ENCODE measurements around the gene IMMP2L.
"Not testable (repeated sequence)": the region's sequence is repeated elsewhere in the genome, so short reads cannot be mapped to it uniquely, and the experiment has no call there.

Gene IMMP2L

DNA sequence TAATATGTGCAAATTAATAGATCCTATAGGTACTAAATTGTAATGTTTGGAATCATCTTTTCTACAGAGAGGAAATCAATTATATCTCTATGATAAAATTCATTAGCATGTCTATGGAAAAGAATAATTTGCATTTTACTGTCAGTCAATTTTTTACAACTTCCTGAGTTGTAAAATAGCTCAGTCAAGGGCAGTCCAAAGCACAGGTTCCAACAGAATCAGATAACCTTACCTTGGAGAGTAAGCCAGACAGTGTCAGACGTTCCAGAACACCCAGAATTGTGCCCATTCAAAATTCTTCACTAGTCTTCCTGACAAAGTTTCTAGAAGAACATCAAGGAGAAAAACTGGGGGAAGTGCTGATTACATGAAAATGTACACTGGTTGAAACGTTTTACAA lies 31.1 kb upstream of the IMMP2L start:
- no peak for TF ChIP-seq CTCF (IDR thresholded peaks at IDR 0.05; ENCODE audit: borderline replicate concordance, insufficient read depth, low read depth, low read length)
- no peak overlapping the region for H3K4me3 ChIP-seq (ENCODE audit: low read depth, low read length)

GRCh38 chr7:111588065-111588433 lies 25.8 kb upstream of the IMMP2L start:
- TF ChIP-seq CTCF (IDR thresholded peaks at IDR 0.05; ENCODE audit: borderline replicate concordance, insufficient read depth, low read depth, low read length), result no peak

GRCh38 chr7:111587410-111588064 lies 25.2 kb upstream of the IMMP2L start:
- TF ChIP-seq CTCF (IDR thresholded peaks at IDR 0.05; ENCODE audit: borderline replicate concordance, insufficient read depth, low read depth, low read length), result no peak
- no peak overlapping the region for H3K4me3 ChIP-seq (ENCODE audit: low read depth, low read length)

More at GRCh38 chr7:111588065-111588433, 25.8 kb upstream of the IMMP2L start:
- no peak overlapping the region for H3K4me3 ChIP-seq (ENCODE audit: low read depth, low read length)

DNA sequence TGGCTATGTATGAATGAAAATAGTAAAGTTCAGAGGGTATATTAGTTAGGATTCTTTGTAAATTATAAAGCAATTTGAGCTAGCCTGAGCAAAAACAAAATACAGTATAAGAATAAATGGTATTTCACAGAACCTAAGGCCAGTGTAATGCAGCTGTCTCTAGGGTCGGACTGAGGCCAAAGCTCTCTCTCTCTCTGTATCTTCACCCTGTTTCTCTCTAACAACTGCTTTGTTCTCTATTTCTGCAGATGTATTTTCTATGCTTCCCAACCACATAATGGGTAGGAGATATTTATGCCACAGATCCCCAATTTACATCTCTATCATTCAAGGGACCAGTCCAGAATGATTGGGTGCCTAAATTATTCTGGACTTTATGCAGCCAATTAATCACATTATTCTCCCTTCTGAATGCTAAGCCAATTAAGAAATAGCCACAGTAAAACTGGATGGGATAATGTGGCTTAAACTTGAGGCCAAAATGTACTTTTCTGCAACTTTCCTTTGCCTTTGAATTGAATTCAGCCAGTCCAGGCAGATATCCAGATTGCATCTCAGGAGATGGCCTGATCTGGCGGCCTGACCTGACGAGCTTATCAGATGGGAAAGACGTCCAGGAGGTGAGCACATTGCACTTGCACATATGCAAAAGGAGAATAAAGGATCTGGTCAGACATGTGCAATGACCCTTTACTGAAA lies 24.6 kb upstream of the IMMP2L start:
- TF ChIP-seq CTCF (IDR thresholded peaks at IDR 0.05; ENCODE audit: borderline replicate concordance, insufficient read depth, low read depth, low read length), result no peak
- H3K4me3 ChIP-seq (ENCODE audit: low read depth, low read length), result no peak overlapping the region

DNA sequence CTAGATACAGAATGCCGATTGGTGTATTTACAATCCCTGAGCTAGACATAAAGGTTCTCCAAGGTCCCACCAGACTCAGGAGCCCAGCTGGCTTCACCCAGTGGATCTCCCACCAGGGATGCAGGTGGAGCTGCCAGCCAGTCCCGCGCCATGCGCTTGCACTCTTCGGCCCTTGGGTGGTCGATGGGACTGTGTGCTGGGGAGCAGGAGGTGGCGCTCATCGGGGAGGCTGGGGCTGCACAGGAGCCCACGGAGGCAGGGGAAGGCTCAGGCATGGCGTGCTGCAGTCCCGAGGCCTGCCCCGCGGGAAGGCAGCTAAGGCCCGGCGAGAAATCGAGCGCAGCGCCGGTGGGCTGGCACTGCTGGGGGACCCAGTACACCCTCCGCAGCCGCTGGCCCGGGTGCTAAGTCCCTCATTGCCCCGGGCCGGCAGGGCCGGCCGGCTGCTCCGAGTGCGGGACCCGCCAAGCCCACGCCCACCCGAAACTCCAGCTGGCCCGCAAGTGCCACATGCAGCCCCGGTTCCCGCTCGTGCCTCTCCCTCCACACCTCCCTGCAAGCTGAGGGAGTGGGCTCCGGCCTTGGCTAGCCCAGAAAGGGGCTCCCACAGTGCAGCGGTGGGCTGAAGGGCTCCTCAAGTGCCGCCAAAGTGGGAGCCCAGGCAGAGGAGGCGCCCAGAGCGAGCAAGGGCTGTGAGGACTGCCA lies 19.6 kb upstream of the IMMP2L start:
- not testable (repeated sequence) for H3K4me3 ChIP-seq (ENCODE audit: low read depth, low read length)

DNA sequence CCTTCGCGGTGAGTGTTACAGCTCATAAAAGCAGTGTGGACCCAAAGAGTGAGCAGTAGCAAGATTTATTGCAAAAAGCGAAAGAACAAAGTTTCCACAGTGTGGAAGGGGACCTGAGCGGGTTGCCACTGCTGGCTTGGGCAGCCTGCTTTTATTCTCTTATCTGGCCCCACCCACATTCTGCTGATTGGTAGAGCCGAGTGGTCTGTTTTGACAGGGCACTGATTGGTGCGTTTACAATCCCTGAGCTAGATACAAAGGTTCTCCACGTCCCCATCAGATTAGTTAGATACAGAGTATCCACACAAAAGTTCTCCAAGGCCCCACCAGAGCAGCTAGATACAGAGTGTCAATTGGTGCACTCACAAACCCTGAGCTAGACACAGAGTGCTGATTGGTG lies 18.9 kb upstream of the IMMP2L start:
- not testable (repeated sequence) for H3K4me3 ChIP-seq (ENCODE audit: low read depth, low read length)

- no peak for TF ChIP-seq CTCF (IDR thresholded peaks at IDR 0.05; ENCODE audit: borderline replicate concordance, insufficient read depth, low read depth, low read length)
- no peak overlapping the region for H3K4me3 ChIP-seq (ENCODE audit: low read depth, low read length)
Measured at GRCh38 chr7:111578754-111579153, 16.5 kb upstream of the IMMP2L start.

GRCh38 chr7:111571720-111572119 lies 9.4 kb upstream of the IMMP2L start:
- TF ChIP-seq CTCF (IDR thresholded peaks at IDR 0.05; ENCODE audit: borderline replicate concordance, insufficient read depth, low read depth, low read length), result no peak

More at GRCh38 chr7:111571720-111572119, 9.4 kb upstream of the IMMP2L start:
- no peak overlapping the region for H3K4me3 ChIP-seq (ENCODE audit: low read depth, low read length)

Measured in GM12875 (cell line).